Adrenal gland (tissue), 12 donors: Measurements from ENCODE around the gene ASB16. TPM values are rescaled to one million over a fixed set of nuclear protein-coding genes. Genes with fewer than 3 reads are reported as not detected.

Experiments used
- DNase-seq, 7 donors: peaks; one replicate each; pipeline ENCODE4 v3.0.0-alpha.2; 2019 to 2020
- H3K27ac ChIP-seq, 5 donors: fragments of 200-600 bp; sonication (generic) in 4 of 5; 1 replicate in 3 of 5; 2 replicates in 2 of 5; pipeline versions ENCODE4 v1.5.1 to v1.8.0; 2016 to 2020; ENCODE audit warnings: mild to moderate bottlenecking in 1 of 5
- H3K27me3 ChIP-seq: fragments of 200-600 bp; 2 replicates; pipeline ENCODE4 v1.8.0; 2021
- H3K36me3 ChIP-seq, 2 donors: fragments of 200-600 bp; replicated peaks in 1 of 2; 1 replicate in 1 of 2; 2 replicates in 1 of 2; pipeline versions ENCODE4 v1.5.1 to v1.8.0; 2018 to 2022
- H3K4me1 ChIP-seq, 2 donors: fragments of 200-600 bp; replicated peaks in 1 of 2; 1 replicate in 1 of 2; 2 replicates in 1 of 2; pipeline versions ENCODE4 v1.5.1 to v1.8.0; 2018 to 2021
- H3K4me3 ChIP-seq, 4 donors: fragments of 200-600 bp; sonication (generic) in 3 of 4; one replicate each; pipeline ENCODE4 v1.5.1; 2016 to 2018
- H3K9me3 ChIP-seq, 3 donors: fragments of 200-600 bp; sonication (generic) in 1 of 3; replicated peaks in 1 of 3; 1 replicate in 2 of 3; 2 replicates in 1 of 3; pipeline versions ENCODE4 v1.5.1 to v1.8.0; 2016 to 2021
- CTCF ChIP-seq, 6 experiments: fragments of 450-650 bp in 4 of 6; fragments of 200-600 bp in 2 of 6; sonication (generic) in 1 of 6; IDR thresholded peaks; 1 replicate in 5 of 6; 2 replicates in 1 of 6; pipeline versions ENCODE4 v1.5.1 to v1.8.0; 2016 to 2021; ENCODE audit warnings: antibody characterized with exemption in 6 of 6, mild to moderate bottlenecking in 2 of 6, moderate library complexity in 1 of 6
- POLR2A ChIP-seq, 2 donors: fragments of 450-650 bp; IDR thresholded peaks; one replicate each; pipeline ENCODE4 v1.6.1; 2017; ENCODE audit warnings: antibody characterized with exemption in 2 of 2, mild to moderate bottlenecking in 2 of 2, moderate library complexity in 1 of 2
- WGBS, 4 donors: extraction: QIAGEN DNeasy Blood & Tissue Kit in 2 of 4; methylation state at CpG; one replicate each; pipeline versions ENCODE4 v1.1.5 to v1.1.7; 2013 to 2017; 5-methylcytosine and 5-hydroxymethylcytosine counted together
- intact Hi-C, 2 donors: fragments of 100-400 bp; cut with DNase I; formaldehyde crosslinking; loops; one replicate each; pipeline versions ENCODE4 v1.14.1 to v1.15.0; 2022 to 2023
- polyA plus RNA-seq, 3 donors: library from polyadenylated mRNA; stranded (reverse); fragments of 200-250 nt in 2 of 3; fragments of 350-450 nt in 1 of 3; fragmentation: Illumina TruSeq in 1 of 3; extraction: RNeasy Lipid Tissue Mini Kit (QIAGEN cat#74804) in 1 of 3; gene quantifications; one replicate each; pipeline ENCODE4 v1.2.3, GENCODE V29; 2013 to 2014
- total RNA-seq, 9 donors: library from RNA; depleted of rRNA in 4 of 9; stranded (reverse); fragments of >200 nt in 4 of 9; fragments of 120-200 nt in 1 of 9; fragmentation: NEBNext Ultra II Directional in 1 of 9; extraction: Animal tissue kit (Norgen Biotek cat#: 25700) in 1 of 9; gene quantifications; one replicate each; pipeline versions ENCODE4 v1.1.0 to v1.2.4, GENCODE V29; 2013 to 2023
- donor health status: healthy with polysubstance abuse.
- donor health status: Bipolar disorder and iron deficiency.
- donor health status: DM: yes; HTN: yes; CAD: no.
- donor health status: DM: no; HTN: no; CAD: no.
- donor health status: DM: no; HTN: no; CAD: no.
- donor health status: DM: yes; HTN: yes; CAD: no.

ASB16 gene
- total and polyA plus RNA-seq, 12 donors, result 0.13 to 0.83 (median 0.39) TPM; not detected in 2

GRCh38 chr17:44219616-44220212, 49.2 kb downstream of the ASB16 start, which contains the start of gene UBTF:
TSS of gene UBTF (minus strand) at chr17:44219675. CDS start at chr17:44218229, 1,446 bp downstream.
- no peaks in the 10 kb centered on the region for H3K27me3 ChIP-seq
- TF ChIP-seq CTCF (IDR thresholded peaks at IDR 0.05), result no peak
- TF ChIP-seq POLR2A (IDR thresholded peaks at IDR 0.05), result peak in 1 of 2 donors; percentile 27
- H3K4me1 ChIP-seq, result peaks cover 20 to 41% of the 10 kb centered on the region in 2 donors
- intact Hi-C loops, result loop anchor here (2.0 kb wide), 2 partner anchors 105 to 107 kb away; partner anchors contain the start of gene SLC25A39 (in 1 of the 2)
- H3K4me3 ChIP-seq, result peak within 1 kb of the TSS; percentile 54 to 81 (median 62)
- H3K36me3 ChIP-seq, result peaks cover 0 to 18% of the 10 kb centered on the region in 2 donors
- 0 to 1% (median 1%) methylated on average over 11 to 75 of the region's 76 CpGs; no CpG with 5 or more reads in 1 of the 4 donors for WGBS, 4 donors
- DNase-seq, result peak; percentile 72 to 82 (median 74)
- no peaks in the 10 kb centered on the region for H3K9me3 ChIP-seq
- peak within 1 kb of the TSS; percentile 82 to 100 (median 99) for H3K27ac ChIP-seq

GRCh38 chr17:44220213-44221083, 49.9 kb downstream of the ASB16 start:
- DNase-seq, result peak; percentile 57 to 71 (median 69)
- Histone ChIP-seq H3K27ac (peak overlapping the region; percentile 80 to 100 (median 99)), H3K27me3 (no peaks in the 10 kb centered on the region), H3K4me3 (peak overlapping the region; percentile 54 to 81 (median 62)), H3K36me3 (peaks cover 0 to 10% of the 10 kb centered on the region in 2 donors), H3K4me1 (peaks cover 20 to 41% of the 10 kb centered on the region in 2 donors), H3K9me3 (no peaks in the 10 kb centered on the region)
- TF ChIP-seq POLR2A (IDR thresholded peaks at IDR 0.05), result peak; percentile 23 to 28
- TF ChIP-seq CTCF (IDR thresholded peaks at IDR 0.05), result no peak
- intact Hi-C loops, result no loop called here
- WGBS, 4 donors, result 0% methylated on average over 58 to 106 of the region's 108 CpGs

- no peak for TF ChIP-seq CTCF (IDR thresholded peaks at IDR 0.05)
- TF ChIP-seq POLR2A (IDR thresholded peaks at IDR 0.05), result peak; percentile 48 to 68
- H3K36me3 ChIP-seq, result peaks cover 0 to 2% of the 10 kb centered on the region in 2 donors
- H3K4me1 ChIP-seq, result peaks cover 20 to 41% of the 10 kb centered on the region in 2 donors
- H3K9me3 ChIP-seq, result no peaks in the 10 kb centered on the region
- peak overlapping the region; percentile 37 to 100 (median 99) for H3K27ac ChIP-seq
- 0 to 1% (median 1%) methylated on average over 49 to 54 of the region's 54 CpGs for WGBS, 4 donors
- peak; percentile 81 to 92 (median 83) for DNase-seq
- H3K4me3 ChIP-seq, result peak overlapping the region in 3 of 4 donors; percentile 58 to 81 (median 60)
- intact Hi-C loops, result no loop called here
- H3K27me3 ChIP-seq, result no peaks in the 10 kb centered on the region
Measured at GRCh38 chr17:44221084-44221861, 50.8 kb downstream of the ASB16 start.
